HCT116 (cell line): ENCODE data around the gene MAPRE2. TPM values are rescaled to one million over a fixed set of nuclear protein-coding genes. Genes with fewer than 3 reads are reported as not detected.

Experiments used
- ATAC-seq: fragments of 200-7000 bp; cut with Tn5 transposase; 2 replicates; pipeline ENCODE4 v1.9.1; 2020; ENCODE audit warnings: mild to moderate bottlenecking, moderate library complexity
- BruUV-seq: library from RNA; stranded (reverse); fragments of 400-500 nt; replicated peaks from 2 replicates; lab custom pipeline; 2021; lab: Mats Ljungman, UMichigan
- CTCF ChIA-PET: fragments of 300-600 bp; sonication (Branson Sonifier 250); formaldehyde crosslinking; loops from one replicate; lab custom pipeline; 2021; ENCODE audit warnings: antibody characterized with exemption; lab: Charles Lee
- POLR2A ChIA-PET: fragments of 300-600, 350-600 bp; sonication (Branson Sonifier 250); formaldehyde crosslinking; loops from one replicate; lab custom pipeline; 2021; ENCODE audit warnings: antibody characterized with exemption; lab: Charles Lee
- RAD21 ChIA-PET, 2 experiments: fragments of 300-600 bp; sonication (Branson Sonifier 250); formaldehyde crosslinking; loops; one replicate each; lab custom pipeline; 2023; ENCODE audit warnings: low total read pairs in 2 of 2; ENCODE audit not compliant: uncharacterized antibody in 2 of 2, unreplicated experiment in 2 of 2, low non-redundant PET in 1 of 2; lab: Charles Lee
- DNase-seq: peaks from one replicate; pipeline ENCODE4 v3.0.0-alpha.2; 2010; ENCODE audit warnings: low read depth, low spot score
- H2AFZ ChIP-seq: fragments of 200-600 bp; shearing (Covaris generic), sonication (generic); 2 replicates; pipeline ENCODE4 v1.6.1; 2017; ENCODE audit warnings: low read depth, mixed run types, mixed read lengths, antibody characterized with exemption, low read length; ENCODE audit not compliant: poor library complexity, severe bottlenecking
- H3K27ac ChIP-seq: 2 replicates; pipeline ENCODE4 v1.5.1; 2012; ENCODE audit warnings: low read depth, low read length
- H3K27me3 ChIP-seq: fragments of 200-600 bp; sonication (generic); 2 replicates; pipeline ENCODE4 v1.6.1; 2016; ENCODE audit warnings: mixed run types, low read length, mixed read lengths; ENCODE audit not compliant: insufficient read depth
- H3K36me3 ChIP-seq, 2 experiments: fragments of 200-500 bp in 1 of 2; fragments of 200-600 bp in 1 of 2; sonication (Bioruptor generic) in 1 of 2; sonication (generic) in 1 of 2; 2 replicates each; pipeline versions ENCODE4 v1.5.1 to v1.6.1; 2014 to 2016; ENCODE audit warnings: low read length in 2 of 2, inconsistent platforms in 1 of 2, mixed read lengths in 1 of 2, mixed run types in 1 of 2; ENCODE audit not compliant: insufficient read depth in 2 of 2, control insufficient read depth in 1 of 2
- H3K4me1 ChIP-seq, 2 experiments: fragments of 200-600 bp in 1 of 2; sonication (generic) in 1 of 2; 2 replicates each; pipeline versions ENCODE4 v1.5.1 to v1.6.1; 2012 to 2017; ENCODE audit warnings: low read length in 2 of 2, inconsistent platforms in 1 of 2, mild to moderate bottlenecking in 1 of 2, mixed read lengths in 1 of 2, mixed run types in 1 of 2, moderate library complexity in 1 of 2; ENCODE audit not compliant: insufficient read depth in 2 of 2, control insufficient read depth in 1 of 2
- H3K4me2 ChIP-seq: fragments of 200-600 bp; sonication (generic); 2 replicates; pipeline ENCODE4 v1.6.1; 2017; ENCODE audit warnings: mixed run types, low read length, mixed read lengths
- H3K4me3 ChIP-seq, 2 experiments: fragments of 200-600 bp in 1 of 2; sonication (generic) in 1 of 2; replicated peaks in 1 of 2; 2 replicates each; pipeline ENCODE4 v1.5.1; 2011 to 2016; ENCODE audit warnings: low read length in 2 of 2, control low read depth in 1 of 2, low read depth in 1 of 2, mild to moderate bottlenecking in 1 of 2, mixed read lengths in 1 of 2, mixed run types in 1 of 2
- H3K79me2 ChIP-seq: fragments of 200-600 bp; sonication (generic); 2 replicates; pipeline ENCODE4 v1.6.1; 2017; ENCODE audit warnings: mild to moderate bottlenecking, mixed run types, low read length, moderate library complexity, mixed read lengths; ENCODE audit not compliant: insufficient read depth
- H3K9ac ChIP-seq: fragments of 200-600 bp; sonication (generic); 2 replicates; pipeline ENCODE4 v1.6.1; 2016; ENCODE audit warnings: low read length, mixed read lengths
- H3K9me2 ChIP-seq: fragments of 200-600 bp; sonication (generic), shearing (Covaris generic); 2 replicates; pipeline ENCODE4 v1.6.1; 2017; ENCODE audit warnings: mixed run types, mild to moderate bottlenecking, moderate library complexity; ENCODE audit not compliant: insufficient read depth
- H3K9me3 ChIP-seq, 2 experiments: fragments of 200-500 bp in 1 of 2; fragments of 200-600 bp in 1 of 2; sonication (Bioruptor generic) in 1 of 2; sonication (generic) in 1 of 2; 2 replicates each; pipeline ENCODE4 v1.6.1; 2014 to 2017; ENCODE audit warnings: low read length in 2 of 2, mixed read lengths in 2 of 2, inconsistent platforms in 1 of 2, low read depth in 1 of 2, mild to moderate bottlenecking in 1 of 2, mixed run types in 1 of 2, moderate library complexity in 1 of 2; ENCODE audit not compliant: control insufficient read depth in 1 of 2, insufficient read depth in 1 of 2
- H4K20me1 ChIP-seq: fragments of 200-600 bp; sonication (generic), shearing (Covaris generic); 2 replicates; pipeline ENCODE4 v1.6.1; 2017; ENCODE audit warnings: mixed run types, mild to moderate bottlenecking, moderate library complexity; ENCODE audit not compliant: insufficient read depth
- EGR1 ChIP-seq: IDR thresholded peaks from 2 replicates; pipeline ENCODE4 v1.6.1; 2012; ENCODE audit warnings: low read depth
- ELF1 ChIP-seq: IDR thresholded peaks from 2 replicates; pipeline ENCODE4 v1.6.1; 2012; ENCODE audit warnings: low read depth, borderline replicate concordance
- POLR2A ChIP-seq: IDR thresholded peaks from 2 replicates; pipeline ENCODE4 v1.7.0; 2011; ENCODE audit warnings: borderline replicate concordance; ENCODE audit not compliant: insufficient read depth, insufficient read length; ENCODE audit errors: extremely low read depth
- SIN3A ChIP-seq: IDR thresholded peaks from 2 replicates; pipeline ENCODE4 v1.6.1; 2012; ENCODE audit warnings: low read depth
- SP1 ChIP-seq: IDR thresholded peaks from 2 replicates; pipeline ENCODE4 v1.6.1; 2012; ENCODE audit warnings: low read depth
- TCF7L2 ChIP-seq: IDR thresholded peaks from 2 replicates; pipeline ENCODE4 v1.7.0; 2011; ENCODE audit warnings: borderline replicate concordance, inconsistent platforms; ENCODE audit not compliant: insufficient read depth, insufficient read length; ENCODE audit errors: extremely low read depth
- YY1 ChIP-seq: IDR thresholded peaks from 2 replicates; pipeline ENCODE4 v1.6.1; 2011; ENCODE audit warnings: low read length, low read depth, moderate library complexity, mild to moderate bottlenecking; ENCODE audit not compliant: insufficient replicate concordance; ENCODE audit errors: extremely low read depth
- ZFX ChIP-seq: fragments of 450-650 bp; IDR thresholded peaks from 2 replicates; pipeline ENCODE4 v1.6.1; 2017
- ZNF274 ChIP-seq: fragments of 200-500 bp; sonication (Bioruptor generic); IDR thresholded peaks from 2 replicates; pipeline ENCODE4 v1.6.1; 2014; ENCODE audit warnings: mild to moderate bottlenecking, low read depth, low read length, inconsistent platforms
- intact Hi-C: fragments of 100-400 bp; cut with micrococcal nuclease; formaldehyde crosslinking; loops from 2 replicates; pipeline ENCODE4 v1.10.0; 2022
- total RNA-seq: library from RNA; stranded (reverse); gene quantifications from one replicate; pipeline ENCODE4 v1.2.1, GENCODE V29; 2021; ENCODE audit not compliant: unreplicated experiment
- TF ChIP-seq, protein P1 (sequence below): IDR thresholded peaks from 2 replicates; pipeline ENCODE4 v1.6.1; 2012

MAPRE2 gene
- total RNA-seq, 1 experiment from 2014 or later: 17.2 TPM

- H3K27ac ChIP-seq: no peak overlapping the region
- intact Hi-C loops: no loop called here
- no peaks in the 10 kb centered on the region for H3K79me2 ChIP-seq
- no peaks in the 10 kb centered on the region for H3K9me3 ChIP-seq
- peaks cover 2 to 9% of the 10 kb centered on the region in 2 experiments; a peak in 1 of 4 replicates for H3K4me1 ChIP-seq
- DNase-seq: no peak
- ChIA-PET CTCF (no interaction called here), POLR2A (no interaction called here), RAD21 (no interaction called here)
- no peak overlapping the region for H3K9ac ChIP-seq
- ATAC-seq: no peak
- no peak overlapping the region for H3K4me3 ChIP-seq
- H3K9me2 ChIP-seq: no peaks in the 10 kb centered on the region
- no peaks in the 10 kb centered on the region for H3K36me3 ChIP-seq
- BruUV-seq: no TSS peak
- H3K4me2 ChIP-seq: no peak overlapping the region
- no peaks in the 10 kb centered on the region; the same call in 1 of the 2 replicates for H4K20me1 ChIP-seq
- no peak for TF ChIP-seq ZNF274
- TF ChIP-seq SIN3A: no peak
- no peak overlapping the region for H2AFZ ChIP-seq
- no peaks in the 10 kb centered on the region for H3K27me3 ChIP-seq
These were observed 33.9 kb downstream of the MAPRE2 start for GRCh38 chr18:35075132-35075531.

- H4K20me1 ChIP-seq: no peaks in the 10 kb centered on the region; the same call in 1 of the 2 replicates
- no peaks in the 10 kb centered on the region for H3K9me2 ChIP-seq
- peaks cover 2 to 9% of the 10 kb centered on the region in 2 experiments; a peak in 1 of 4 replicates for H3K4me1 ChIP-seq
- ATAC-seq (no peak), DNase-seq (no peak)
- H3K4me2 ChIP-seq: 0 out of 2 replicates have a peak overlapping the region, but pooled peaks have one; percentile 4
- ChIA-PET RAD21 (no interaction called here), POLR2A (no interaction called here), CTCF (no interaction called here)
- no peak overlapping the region for H3K27ac ChIP-seq
- no TSS peak for BruUV-seq
- H3K9me3 ChIP-seq: no peaks in the 10 kb centered on the region
- H3K79me2 ChIP-seq: no peaks in the 10 kb centered on the region
- no peaks in the 10 kb centered on the region for H3K27me3 ChIP-seq
- intact Hi-C loops: no loop called here
- no peaks in the 10 kb centered on the region for H3K36me3 ChIP-seq
- H2AFZ ChIP-seq: no peak overlapping the region
- no peak for TF ChIP-seq EGR1
- no peak for TF ChIP-seq POLR2A
- no peak for TF ChIP-seq YY1
- TF ChIP-seq TCF7L2: no peak
- no peak for TF ChIP-seq ZFX
- TF ChIP-seq, protein P1, sequence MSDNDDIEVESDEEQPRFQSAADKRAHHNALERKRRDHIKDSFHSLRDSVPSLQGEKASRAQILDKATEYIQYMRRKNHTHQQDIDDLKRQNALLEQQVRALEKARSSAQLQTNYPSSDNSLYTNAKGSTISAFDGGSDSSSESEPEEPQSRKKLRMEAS: no peak
- TF ChIP-seq ELF1: no peak
- no peak for TF ChIP-seq SP1
- H3K4me3 ChIP-seq: no peak overlapping the region
- H3K9ac ChIP-seq: no peak overlapping the region
These were observed 35.1 kb downstream of the MAPRE2 start for GRCh38 chr18:35076135-35076924.
